A549 treated with GW870086 at 1 μM for 4 hours (cell line): ENCODE data around the gene SRPRA. TPM values are rescaled to one million over a fixed set of nuclear protein-coding genes. Genes with fewer than 3 reads are reported as not detected.

Experiments
- total RNA-seq: library from RNA; stranded (reverse); fragments of 200-300 nt; extraction: Qiagen RNA extraction; gene quantifications from 5 replicates; pipeline ENCODE4 v1.2.3, GENCODE V29; 2022; ENCODE audit warnings: low read depth

SRPRA gene, protein sequence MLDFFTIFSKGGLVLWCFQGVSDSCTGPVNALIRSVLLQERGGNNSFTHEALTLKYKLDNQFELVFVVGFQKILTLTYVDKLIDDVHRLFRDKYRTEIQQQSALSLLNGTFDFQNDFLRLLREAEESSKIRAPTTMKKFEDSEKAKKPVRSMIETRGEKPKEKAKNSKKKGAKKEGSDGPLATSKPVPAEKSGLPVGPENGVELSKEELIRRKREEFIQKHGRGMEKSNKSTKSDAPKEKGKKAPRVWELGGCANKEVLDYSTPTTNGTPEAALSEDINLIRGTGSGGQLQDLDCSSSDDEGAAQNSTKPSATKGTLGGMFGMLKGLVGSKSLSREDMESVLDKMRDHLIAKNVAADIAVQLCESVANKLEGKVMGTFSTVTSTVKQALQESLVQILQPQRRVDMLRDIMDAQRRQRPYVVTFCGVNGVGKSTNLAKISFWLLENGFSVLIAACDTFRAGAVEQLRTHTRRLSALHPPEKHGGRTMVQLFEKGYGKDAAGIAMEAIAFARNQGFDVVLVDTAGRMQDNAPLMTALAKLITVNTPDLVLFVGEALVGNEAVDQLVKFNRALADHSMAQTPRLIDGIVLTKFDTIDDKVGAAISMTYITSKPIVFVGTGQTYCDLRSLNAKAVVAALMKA
- total RNA-seq, result 59.2 to 63.0 TPM (median 60.9 TPM) in 5 replicates

GRCh38 chr11:126268708-126269579 lies at the start of gene SRPRA, which contains the start of gene FOXRED1:
Gene SRPRA (minus strand): TSS chr11:126268895. CDS start chr11:126268804, 91 bp downstream.
Gene FOXRED1 (plus strand): TSS chr11:126269154. CDS start chr11:126269207, 53 bp downstream.

DNA sequence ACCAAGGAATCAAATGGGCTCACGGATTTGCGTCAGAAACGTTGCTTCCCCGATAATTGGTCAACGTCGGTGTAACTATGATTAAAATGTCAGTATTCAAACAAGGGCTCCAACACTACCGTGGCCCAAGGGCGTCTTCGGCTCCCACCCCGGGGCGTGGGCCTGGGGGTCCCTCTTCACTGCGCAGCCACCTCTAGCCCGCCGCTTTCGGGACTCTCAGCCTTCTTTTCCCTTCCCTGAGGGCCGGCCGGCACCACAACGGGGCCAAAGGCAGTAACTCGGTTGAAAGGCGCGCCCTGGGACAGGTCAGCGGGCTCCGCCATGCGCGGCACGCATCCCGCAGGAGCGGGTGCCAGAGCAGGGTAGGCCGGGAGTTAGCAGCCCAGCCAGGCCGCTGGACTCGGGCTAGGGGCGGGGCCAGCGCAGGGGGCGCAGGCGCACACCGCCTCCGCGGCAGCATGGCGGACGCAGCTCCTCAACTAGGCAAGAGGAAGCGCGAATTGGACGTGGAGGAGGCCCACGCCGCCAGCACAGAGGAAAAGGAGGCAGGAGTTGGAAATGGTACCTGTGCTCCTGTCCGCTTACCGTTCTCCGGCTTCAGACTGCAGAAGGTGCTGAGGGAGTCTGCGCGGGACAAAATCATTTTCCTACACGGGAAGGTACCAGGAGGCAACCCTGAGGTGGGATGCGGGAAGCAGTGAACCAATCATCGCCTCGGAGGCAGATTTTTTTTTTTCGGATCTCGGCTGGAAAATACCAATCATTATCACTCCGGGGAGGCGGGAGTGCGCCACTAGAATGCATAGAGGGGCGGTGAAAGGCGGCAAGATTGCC lies 35.1 kb upstream of the SRPRA start, which contains the start of gene DCPS:
Gene DCPS (plus strand): TSS at position 438 of the 834 bp plus-strand sequence. CDS start 21 bp downstream, at position 459.

DNA sequence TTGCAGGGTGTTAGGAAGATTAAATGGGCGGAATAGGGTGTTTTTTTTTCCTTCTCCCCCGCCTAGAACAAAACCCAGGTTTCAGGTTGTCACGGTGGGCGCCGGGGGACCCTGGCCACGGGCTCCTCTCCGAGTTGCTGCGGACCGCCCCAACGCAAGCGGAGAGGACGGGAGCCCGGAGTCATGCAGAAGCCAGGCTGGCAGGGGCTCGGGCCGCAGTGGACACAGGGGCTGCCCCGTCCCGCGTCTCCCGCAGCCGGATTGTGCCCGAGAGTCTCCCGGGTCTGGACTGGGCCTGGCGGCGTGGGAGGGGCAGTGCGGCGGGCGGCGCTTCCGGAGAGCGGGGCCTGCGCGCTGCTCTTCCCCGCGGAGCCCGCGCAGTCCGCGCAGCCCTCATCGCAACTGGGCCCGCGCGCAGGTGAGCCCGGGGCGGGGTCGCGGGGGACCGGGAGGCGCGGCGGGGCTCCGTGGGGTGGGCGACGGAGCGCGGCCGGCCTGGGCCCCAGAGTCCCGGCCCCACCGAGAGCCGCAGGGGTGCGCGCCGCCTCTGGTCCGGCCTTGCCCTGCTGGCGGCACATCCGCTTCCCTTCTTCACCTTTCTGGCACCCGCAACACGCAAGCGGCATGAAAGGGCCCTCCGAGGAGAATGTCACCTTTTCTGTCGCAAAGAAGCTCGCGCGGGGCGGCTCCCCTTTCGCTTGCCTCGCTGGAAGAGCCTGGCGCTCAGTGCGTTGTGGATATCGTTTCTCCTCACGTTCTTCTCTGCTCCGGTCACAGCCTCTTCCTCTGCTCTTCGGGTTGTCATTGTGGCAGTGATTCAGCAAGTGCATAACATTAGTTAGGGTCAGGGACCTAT lies 14.3 kb upstream of the SRPRA start, which contains the start of gene TIRAP:
Gene TIRAP (plus strand): TSS at position 358 of the 856 bp plus-strand sequence. CDS start 7,802 bp downstream, outside the sequence.

Other genes with a start within 250 kb of the SRPRA start
- 1.8 to 2.7 TPM (median 2.0 TPM) in 5 replicates for gene CDON, start 206.0 kb downstream of the SRPRA start, total RNA-seq
- gene RPUSD4, start 57.2 kb downstream of the SRPRA start, total RNA-seq, result 15.7 to 17.2 TPM (median 16.9 TPM) in 5 replicates
- 13.5 to 17.9 TPM (median 15.9 TPM) in 5 replicates for gene FAM118B, start 57.1 kb downstream of the SRPRA start, total RNA-seq
- gene FOXRED1, start 259 bp upstream of the SRPRA start, total RNA-seq, result 19.1 to 25.1 TPM (median 24.0 TPM) in 5 replicates
- gene TIRAP, start 14.2 kb upstream of the SRPRA start, total RNA-seq, result 4.5 to 6.9 TPM (median 6.4 TPM) in 5 replicates
- 15.4 to 19.6 TPM (median 17.4 TPM) in 5 replicates for gene DCPS, start 35.2 kb upstream of the SRPRA start, total RNA-seq
- 28.8 to 32.3 TPM (median 29.5 TPM) in 5 replicates for gene ST3GAL4, start 86.8 kb upstream of the SRPRA start, total RNA-seq